Hepatocyte (in vitro differentiated cells): Measurements from ENCODE around the gene CACNG7.

Experiments used
- EZH2 ChIP-seq: fragments of 200-600 bp; sonication (generic); IDR thresholded peaks from 2 replicates; pipeline ENCODE4 v1.6.1; 2016; ENCODE audit warnings: antibody characterized with exemption, mild to moderate bottlenecking, borderline replicate concordance
- EZH2phosphoT487 ChIP-seq: fragments of 200-600 bp; sonication (generic); IDR thresholded peaks from one replicate; pipeline ENCODE4 v1.6.1; 2018; ENCODE audit warnings: antibody characterized with exemption, mild to moderate bottlenecking, low read depth, moderate library complexity; ENCODE audit not compliant: unreplicated experiment, severe bottlenecking
- TF ChIP-seq, protein P1 (sequence below): fragments of 200-600 bp; sonication (generic); IDR thresholded peaks from 2 replicates; pipeline ENCODE4 v1.5.1; 2016; ENCODE audit warnings: antibody characterized with exemption, mild to moderate bottlenecking; ENCODE audit not compliant: poor library complexity

DNA sequence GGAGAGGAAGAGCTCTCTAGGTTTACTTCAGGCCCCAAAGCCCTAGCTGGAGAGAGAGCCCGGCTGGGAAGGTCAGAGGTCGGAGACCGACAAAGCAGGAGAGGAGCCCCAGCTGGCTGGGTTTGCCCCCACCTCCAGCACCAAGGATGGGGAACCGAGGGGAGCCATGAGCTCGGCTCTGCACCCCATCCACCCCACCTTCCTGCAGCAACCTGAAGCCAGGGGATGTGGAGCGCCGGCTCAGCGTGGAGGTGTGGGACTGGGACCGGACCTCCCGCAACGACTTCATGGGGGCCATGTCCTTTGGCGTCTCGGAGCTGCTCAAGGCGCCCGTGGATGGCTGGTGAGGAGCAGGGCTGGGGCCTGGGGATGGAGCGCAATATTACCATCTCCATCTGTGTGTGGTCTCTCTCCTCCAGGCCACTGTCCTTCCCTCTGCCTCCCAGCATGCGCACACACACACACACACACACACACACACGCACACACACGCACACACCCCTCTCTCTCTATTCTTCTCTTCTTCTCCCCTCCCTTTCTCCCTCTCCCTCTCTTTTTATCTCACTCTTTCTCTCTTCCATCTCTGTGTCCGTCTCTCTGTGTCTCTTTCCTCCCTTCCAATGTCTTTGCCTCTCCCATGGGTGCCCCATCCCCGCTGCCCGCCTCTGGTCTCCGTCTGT, 16.6 kb upstream of the CACNG7 start:
- TF ChIP-seq EZH2 = no peak
- TF ChIP-seq, protein P1, sequence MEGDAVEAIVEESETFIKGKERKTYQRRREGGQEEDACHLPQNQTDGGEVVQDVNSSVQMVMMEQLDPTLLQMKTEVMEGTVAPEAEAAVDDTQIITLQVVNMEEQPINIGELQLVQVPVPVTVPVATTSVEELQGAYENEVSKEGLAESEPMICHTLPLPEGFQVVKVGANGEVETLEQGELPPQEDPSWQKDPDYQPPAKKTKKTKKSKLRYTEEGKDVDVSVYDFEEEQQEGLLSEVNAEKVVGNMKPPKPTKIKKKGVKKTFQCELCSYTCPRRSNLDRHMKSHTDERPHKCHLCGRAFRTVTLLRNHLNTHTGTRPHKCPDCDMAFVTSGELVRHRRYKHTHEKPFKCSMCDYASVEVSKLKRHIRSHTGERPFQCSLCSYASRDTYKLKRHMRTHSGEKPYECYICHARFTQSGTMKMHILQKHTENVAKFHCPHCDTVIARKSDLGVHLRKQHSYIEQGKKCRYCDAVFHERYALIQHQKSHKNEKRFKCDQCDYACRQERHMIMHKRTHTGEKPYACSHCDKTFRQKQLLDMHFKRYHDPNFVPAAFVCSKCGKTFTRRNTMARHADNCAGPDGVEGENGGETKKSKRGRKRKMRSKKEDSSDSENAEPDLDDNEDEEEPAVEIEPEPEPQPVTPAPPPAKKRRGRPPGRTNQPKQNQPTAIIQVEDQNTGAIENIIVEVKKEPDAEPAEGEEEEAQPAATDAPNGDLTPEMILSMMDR = no peak
- TF ChIP-seq EZH2phosphoT487 = no peak
